ENCODE measurements around the gene HIVEP2.

The HIVEP2 gene

DNA sequence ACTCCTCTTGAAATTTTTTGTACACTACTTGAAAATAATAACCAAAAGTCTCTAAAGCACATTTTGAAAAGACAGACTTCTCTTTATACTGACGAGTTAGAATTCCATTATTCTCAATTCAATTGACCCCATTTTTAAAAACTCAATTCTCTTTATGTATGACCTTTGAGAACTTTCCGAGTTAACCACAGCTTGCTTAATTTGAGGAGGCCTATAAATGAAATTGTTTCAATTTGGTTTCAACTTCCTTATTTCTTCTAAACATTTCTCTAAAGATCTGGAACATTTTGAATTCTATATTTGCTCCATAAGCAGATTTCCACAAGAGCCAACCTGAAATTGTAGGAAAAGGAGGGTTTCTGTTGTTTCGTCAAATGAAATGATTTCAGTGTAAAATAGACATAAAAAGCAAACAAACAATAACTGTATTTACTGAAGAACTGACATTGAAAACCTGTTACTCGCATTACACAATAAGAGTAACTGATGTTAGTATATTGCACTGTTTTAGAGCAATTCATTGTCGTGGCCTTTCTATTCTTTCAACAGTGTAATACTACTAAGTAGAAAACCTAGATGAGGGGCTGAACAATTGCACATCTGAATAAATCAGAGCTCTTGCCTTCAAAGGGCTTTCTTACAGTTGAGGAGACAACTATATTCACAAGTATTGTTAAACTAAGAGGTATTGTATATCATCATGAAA is 223.6 kb downstream of the HIVEP2 start:
- Histone ChIP-seq H3K27me3 (ENCODE audit: control insufficient read depth in 1 of 2, insufficient read depth in 2 of 2, low read length in 2 of 2) (no peaks in the 10 kb centered on the region), H3K4me1 (ENCODE audit: insufficient read depth, low read length) (no peaks in the 10 kb centered on the region), H3K9ac (ENCODE audit: low read length) (no peak overlapping the region), H3K27ac (ENCODE audit: low read depth, low read length) (no peak overlapping the region), H3K4me3 (ENCODE audit: low read depth in 1 of 2, low read length in 2 of 2) (no peak overlapping the region), H3K36me3 (ENCODE audit: insufficient read depth, low read length) (no peaks in the 10 kb centered on the region), H3K9me3 (ENCODE audit: low read length) (peaks cover 3% of the 10 kb centered on the region)

DNA sequence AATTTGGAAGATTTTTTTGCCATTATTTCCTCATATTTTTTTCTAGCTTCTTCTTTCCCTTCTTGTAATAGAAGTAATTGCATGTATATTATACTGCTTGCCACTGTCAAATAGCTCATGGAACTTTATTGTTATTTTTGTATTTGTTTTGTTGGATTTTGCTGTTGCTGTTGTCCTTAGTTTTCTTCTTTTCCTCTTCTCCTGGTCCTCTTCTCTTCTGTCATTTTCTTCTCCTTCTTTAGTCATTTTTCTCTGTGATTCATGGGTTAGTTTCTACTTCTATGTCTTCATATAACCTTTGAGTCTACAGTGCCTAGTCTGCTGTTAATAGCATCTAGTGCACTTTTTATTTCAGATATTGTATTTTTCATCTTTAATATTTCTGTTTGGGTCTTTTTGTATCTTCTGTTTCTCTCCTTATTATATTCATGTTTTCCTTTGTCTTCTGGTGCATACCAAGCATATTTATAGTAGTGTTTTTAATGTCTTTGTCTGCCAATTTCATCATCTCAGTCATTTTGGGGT is 226.2 kb downstream of the HIVEP2 start:
- Histone ChIP-seq H3K4me1 (ENCODE audit: insufficient read depth, low read length) (no peaks in the 10 kb centered on the region), H3K9me3 (ENCODE audit: low read length) (peaks cover 3% of the 10 kb centered on the region), H3K4me3 (ENCODE audit: low read depth in 1 of 2, low read length in 2 of 2) (no peak overlapping the region), H3K36me3 (ENCODE audit: insufficient read depth, low read length) (no peaks in the 10 kb centered on the region), H3K9ac (ENCODE audit: low read length) (no peak overlapping the region), H3K27me3 (ENCODE audit: control insufficient read depth in 1 of 2, insufficient read depth in 2 of 2, low read length in 2 of 2) (no peaks in the 10 kb centered on the region), H3K27ac (ENCODE audit: low read depth, low read length) (no peak overlapping the region)

DNA sequence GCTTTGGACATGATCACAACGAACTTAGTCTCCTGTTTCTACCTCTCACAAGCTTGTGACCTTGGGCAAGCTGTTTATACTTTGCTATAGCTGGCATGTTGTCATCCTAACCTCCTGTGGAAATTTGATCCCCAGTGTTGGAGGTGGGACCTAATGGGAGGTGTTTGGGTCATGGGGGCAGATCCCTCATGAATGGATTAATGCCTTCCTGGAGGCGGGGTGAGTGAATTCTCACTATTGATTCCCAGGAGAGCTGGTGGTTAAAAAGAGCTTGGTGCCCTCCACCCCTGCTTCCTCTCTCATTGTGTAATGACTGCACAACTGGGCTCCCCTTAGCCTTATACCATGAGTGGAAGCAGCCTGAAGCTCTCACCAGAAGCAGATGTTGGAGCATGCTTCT is 228.9 kb downstream of the HIVEP2 start:
- no peaks in the 10 kb centered on the region for H3K27me3 ChIP-seq (ENCODE audit: control insufficient read depth in 1 of 2, insufficient read depth in 2 of 2, low read length in 2 of 2)
- H3K36me3 ChIP-seq (ENCODE audit: insufficient read depth, low read length), result no peaks in the 10 kb centered on the region
- no peak overlapping the region for H3K27ac ChIP-seq (ENCODE audit: low read depth, low read length)
- H3K4me3 ChIP-seq (ENCODE audit: low read depth in 1 of 2, low read length in 2 of 2), result no peak overlapping the region
- H3K9ac ChIP-seq (ENCODE audit: low read length), result no peak overlapping the region
- peaks cover 3% of the 10 kb centered on the region for H3K9me3 ChIP-seq (ENCODE audit: low read length)
- no peaks in the 10 kb centered on the region for H3K4me1 ChIP-seq (ENCODE audit: insufficient read depth, low read length)

DNA sequence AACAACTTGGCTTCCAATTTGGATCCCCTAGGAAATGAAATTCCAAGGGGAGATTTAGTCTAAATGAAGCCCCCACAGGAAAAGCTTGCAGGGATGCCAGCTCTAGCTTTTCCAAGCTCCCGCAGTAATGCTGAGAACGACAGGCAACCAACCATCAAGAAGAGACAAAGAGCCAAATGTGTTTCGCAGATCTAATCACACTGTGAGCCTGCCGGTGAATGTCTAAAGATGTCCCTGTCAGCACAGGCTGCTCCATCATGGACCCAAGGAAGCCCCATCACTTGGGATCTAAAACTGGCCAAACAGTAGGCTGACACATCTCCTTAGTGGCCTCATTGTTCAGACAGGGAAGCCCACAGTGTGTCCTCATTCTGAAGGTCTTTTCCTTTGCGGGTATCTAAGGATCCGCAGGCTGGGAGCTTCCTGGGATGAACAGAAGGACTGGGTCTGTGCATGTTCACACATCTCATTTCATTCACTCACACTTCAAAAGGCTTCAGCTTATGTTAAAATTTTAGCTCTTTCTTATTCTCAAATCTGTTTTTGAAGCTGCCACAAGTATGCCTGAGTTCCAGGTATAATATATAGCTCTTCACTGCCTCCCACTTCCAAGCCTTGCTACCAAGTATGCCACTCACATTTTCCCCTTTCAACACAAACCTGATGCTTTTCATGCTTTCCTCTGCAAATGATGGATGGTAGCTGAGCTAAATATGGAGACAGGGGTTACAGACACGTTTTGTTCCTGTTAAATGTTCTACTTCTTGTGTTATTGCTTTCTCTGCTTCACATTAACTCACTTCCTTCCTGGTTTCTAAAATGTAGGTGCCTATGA is 229.8 kb downstream of the HIVEP2 start:
- Histone ChIP-seq H3K4me3 (ENCODE audit: low read depth in 1 of 2, low read length in 2 of 2) (no peak overlapping the region), H3K27ac (ENCODE audit: low read depth, low read length) (no peak overlapping the region), H3K27me3 (ENCODE audit: control insufficient read depth in 1 of 2, insufficient read depth in 2 of 2, low read length in 2 of 2) (no peaks in the 10 kb centered on the region), H3K4me1 (ENCODE audit: insufficient read depth, low read length) (no peaks in the 10 kb centered on the region), H3K9me3 (ENCODE audit: low read length) (peaks cover 3% of the 10 kb centered on the region), H3K9ac (ENCODE audit: low read length) (no peak overlapping the region), H3K36me3 (ENCODE audit: insufficient read depth, low read length) (no peaks in the 10 kb centered on the region)

DNA sequence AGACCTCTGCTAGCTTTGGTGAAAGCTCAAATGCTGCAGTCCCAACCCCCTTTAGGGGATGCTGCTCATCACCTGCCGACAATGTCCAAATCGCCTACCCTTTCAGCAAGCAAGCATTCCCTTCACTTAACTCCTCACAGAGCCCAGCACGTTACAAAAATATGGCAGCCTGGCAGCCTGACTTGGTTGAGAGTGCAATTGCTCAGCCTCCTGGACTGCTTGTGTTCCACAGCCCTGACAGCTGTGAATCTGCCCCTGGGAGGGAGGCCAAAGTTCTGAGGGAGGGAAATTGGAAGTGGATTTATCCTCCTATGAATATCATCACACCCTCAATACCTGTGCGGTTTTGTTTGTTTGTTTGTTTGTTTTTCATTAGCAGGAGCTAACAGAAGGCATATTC is 231.0 kb downstream of the HIVEP2 start:
- H3K9ac ChIP-seq (ENCODE audit: low read length), result no peak overlapping the region

DNA sequence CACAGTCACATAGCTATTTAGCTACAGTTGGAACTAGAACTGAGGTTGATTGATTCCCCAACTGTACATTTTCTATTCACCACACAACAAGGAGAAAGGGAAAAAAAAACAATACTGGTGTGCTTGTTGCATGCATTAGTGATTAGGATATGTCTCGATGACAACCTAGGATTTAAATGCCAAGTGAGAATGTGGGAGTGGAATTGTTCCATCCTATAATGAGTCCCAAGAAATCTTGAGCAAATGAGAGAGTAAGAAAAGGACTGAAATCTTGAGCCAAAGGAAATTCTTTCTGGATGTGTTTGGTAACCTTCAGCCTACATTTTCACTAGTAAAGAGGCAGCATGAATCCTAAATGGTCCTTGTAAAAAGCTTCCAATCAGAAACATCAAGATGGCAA is 232.7 kb downstream of the HIVEP2 start:
- no peaks in the 10 kb centered on the region for H3K36me3 ChIP-seq (ENCODE audit: insufficient read depth, low read length)
- H3K9me3 ChIP-seq (ENCODE audit: low read length), result no peaks in the 10 kb centered on the region

More for the DNA sequence above, 231.0 kb downstream of the HIVEP2 start:
- Histone ChIP-seq H3K27me3 (ENCODE audit: control insufficient read depth in 1 of 2, insufficient read depth in 2 of 2, low read length in 2 of 2) (no peaks in the 10 kb centered on the region), H3K4me3 (ENCODE audit: low read depth in 1 of 2, low read length in 2 of 2) (no peak overlapping the region), H3K9me3 (ENCODE audit: low read length) (peaks cover 3% of the 10 kb centered on the region), H3K27ac (ENCODE audit: low read depth, low read length) (no peak overlapping the region), H3K4me1 (ENCODE audit: insufficient read depth, low read length) (no peaks in the 10 kb centered on the region), H3K36me3 (ENCODE audit: insufficient read depth, low read length) (no peaks in the 10 kb centered on the region)

DNA sequence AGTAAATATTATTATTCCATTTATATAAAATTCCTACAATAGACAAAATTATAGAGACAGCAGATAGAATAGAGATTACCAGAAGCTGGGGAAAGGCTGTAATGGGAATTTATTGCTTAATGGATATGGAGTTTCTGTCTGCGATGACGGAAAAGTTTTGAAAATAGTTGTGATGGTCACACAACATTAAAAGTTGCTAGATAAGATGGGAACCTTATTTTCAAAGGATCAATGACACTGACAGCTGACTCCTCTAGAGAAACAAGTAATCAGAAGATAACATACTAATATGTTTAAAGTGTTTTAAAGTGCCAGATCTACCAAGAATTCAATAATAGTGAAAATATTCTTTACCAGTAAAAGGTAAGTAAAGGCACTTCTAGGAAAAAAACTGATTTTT is 236.3 kb downstream of the HIVEP2 start:
- Histone ChIP-seq H3K27me3 (ENCODE audit: control insufficient read depth in 1 of 2, insufficient read depth in 2 of 2, low read length in 2 of 2) (no peaks in the 10 kb centered on the region), H3K27ac (ENCODE audit: low read depth, low read length) (no peak overlapping the region), H3K36me3 (ENCODE audit: insufficient read depth, low read length) (no peaks in the 10 kb centered on the region), H3K9ac (ENCODE audit: low read length) (no peak overlapping the region), H3K9me3 (ENCODE audit: low read length) (no peaks in the 10 kb centered on the region), H3K4me3 (ENCODE audit: low read depth in 1 of 2, low read length in 2 of 2) (no peak overlapping the region), H3K4me1 (ENCODE audit: insufficient read depth, low read length) (no peaks in the 10 kb centered on the region)

More for the DNA sequence above, 232.7 kb downstream of the HIVEP2 start:
- Histone ChIP-seq H3K9ac (ENCODE audit: low read length) (no peak overlapping the region), H3K4me1 (ENCODE audit: insufficient read depth, low read length) (no peaks in the 10 kb centered on the region), H3K27me3 (ENCODE audit: control insufficient read depth in 1 of 2, insufficient read depth in 2 of 2, low read length in 2 of 2) (no peaks in the 10 kb centered on the region), H3K27ac (ENCODE audit: low read depth, low read length) (no peak overlapping the region), H3K4me3 (ENCODE audit: low read depth in 1 of 2, low read length in 2 of 2) (no peak overlapping the region)

DNA sequence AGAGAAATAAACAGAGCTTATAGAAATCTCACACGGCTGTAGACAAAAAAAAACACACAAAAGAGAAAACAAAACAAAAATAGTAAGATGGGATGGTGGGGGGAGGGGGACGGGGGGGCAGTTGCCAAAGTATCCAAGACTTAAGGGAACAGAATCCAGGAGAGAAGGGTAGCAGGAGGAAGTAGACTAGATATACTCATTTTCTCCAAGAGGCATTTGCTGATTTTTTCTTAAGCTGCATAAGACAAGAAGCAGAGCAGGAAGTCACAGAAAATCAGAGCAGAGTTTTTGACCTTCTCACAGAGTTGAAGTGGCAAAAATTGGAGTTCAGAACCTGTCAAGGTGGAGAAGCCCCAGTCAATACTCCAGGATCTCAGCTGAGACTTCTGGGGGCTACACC is 237.7 kb downstream of the HIVEP2 start:
- H3K27ac ChIP-seq (ENCODE audit: low read depth, low read length), result no peak overlapping the region

DNA sequence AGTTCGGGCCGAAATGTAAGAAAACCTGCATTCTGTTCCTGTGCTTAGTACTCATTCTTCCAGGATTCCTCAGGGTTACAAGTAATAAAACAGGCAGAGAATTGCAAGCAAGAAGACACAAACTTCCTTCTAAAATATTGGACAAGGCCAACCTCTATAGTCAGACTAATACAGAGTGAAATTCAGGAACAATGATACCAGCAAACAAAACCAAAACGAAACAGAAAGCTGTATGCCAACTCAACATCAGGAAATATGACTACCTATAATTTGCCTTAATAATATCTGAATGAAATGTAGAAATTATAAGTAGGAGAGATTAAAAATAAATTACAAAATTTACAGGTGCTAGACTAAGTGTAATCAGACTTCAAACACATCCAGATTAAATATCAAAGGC is 238.8 kb downstream of the HIVEP2 start:
- no peaks in the 10 kb centered on the region for H3K4me1 ChIP-seq (ENCODE audit: insufficient read depth, low read length)
- no peaks in the 10 kb centered on the region for H3K27me3 ChIP-seq (ENCODE audit: control insufficient read depth in 1 of 2, insufficient read depth in 2 of 2, low read length in 2 of 2)
- H3K9ac ChIP-seq (ENCODE audit: low read length), result no peak overlapping the region
- H3K4me3 ChIP-seq (ENCODE audit: low read depth in 1 of 2, low read length in 2 of 2), result no peak overlapping the region
- no peaks in the 10 kb centered on the region for H3K9me3 ChIP-seq (ENCODE audit: low read length)
- no peaks in the 10 kb centered on the region for H3K36me3 ChIP-seq (ENCODE audit: insufficient read depth, low read length)
- no peak overlapping the region for H3K27ac ChIP-seq (ENCODE audit: low read depth, low read length)

More for the DNA sequence above, 237.7 kb downstream of the HIVEP2 start:
- Histone ChIP-seq H3K9me3 (ENCODE audit: low read length) (no peaks in the 10 kb centered on the region), H3K27me3 (ENCODE audit: control insufficient read depth in 1 of 2, insufficient read depth in 2 of 2, low read length in 2 of 2) (no peaks in the 10 kb centered on the region), H3K4me3 (ENCODE audit: low read depth in 1 of 2, low read length in 2 of 2) (no peak overlapping the region), H3K36me3 (ENCODE audit: insufficient read depth, low read length) (no peaks in the 10 kb centered on the region), H3K9ac (ENCODE audit: low read length) (no peak overlapping the region), H3K4me1 (ENCODE audit: insufficient read depth, low read length) (no peaks in the 10 kb centered on the region)

DNA sequence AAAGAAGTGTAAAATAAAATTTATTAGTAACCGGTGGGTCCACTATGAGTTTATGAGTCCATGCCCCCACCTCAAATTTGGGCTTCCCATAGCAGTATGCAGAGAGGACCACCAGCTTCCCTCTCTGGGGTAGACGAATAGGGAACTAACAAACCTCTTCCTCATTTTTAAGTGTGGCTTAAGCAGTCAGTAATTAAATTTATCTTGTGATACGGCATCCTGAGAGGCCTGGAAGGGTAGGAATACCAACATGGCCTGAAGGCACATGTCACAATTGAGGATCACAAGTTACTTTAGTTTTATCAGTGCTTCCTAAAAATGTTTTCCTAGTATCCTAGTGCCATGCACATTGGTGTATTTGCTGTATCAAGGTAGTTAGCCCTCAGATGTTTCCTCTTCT is 239.9 kb downstream of the HIVEP2 start:
- H3K27me3 ChIP-seq (ENCODE audit: control insufficient read depth in 1 of 2, insufficient read depth in 2 of 2, low read length in 2 of 2), result no peaks in the 10 kb centered on the region
- no peaks in the 10 kb centered on the region for H3K4me1 ChIP-seq (ENCODE audit: insufficient read depth, low read length)
- H3K9ac ChIP-seq (ENCODE audit: low read length), result no peak overlapping the region
- no peaks in the 10 kb centered on the region for H3K9me3 ChIP-seq (ENCODE audit: low read length)
- no peaks in the 10 kb centered on the region for H3K36me3 ChIP-seq (ENCODE audit: insufficient read depth, low read length)
- no peak overlapping the region for H3K4me3 ChIP-seq (ENCODE audit: low read depth in 1 of 2, low read length in 2 of 2)
- no peak overlapping the region for H3K27ac ChIP-seq (ENCODE audit: low read depth, low read length)

DNA sequence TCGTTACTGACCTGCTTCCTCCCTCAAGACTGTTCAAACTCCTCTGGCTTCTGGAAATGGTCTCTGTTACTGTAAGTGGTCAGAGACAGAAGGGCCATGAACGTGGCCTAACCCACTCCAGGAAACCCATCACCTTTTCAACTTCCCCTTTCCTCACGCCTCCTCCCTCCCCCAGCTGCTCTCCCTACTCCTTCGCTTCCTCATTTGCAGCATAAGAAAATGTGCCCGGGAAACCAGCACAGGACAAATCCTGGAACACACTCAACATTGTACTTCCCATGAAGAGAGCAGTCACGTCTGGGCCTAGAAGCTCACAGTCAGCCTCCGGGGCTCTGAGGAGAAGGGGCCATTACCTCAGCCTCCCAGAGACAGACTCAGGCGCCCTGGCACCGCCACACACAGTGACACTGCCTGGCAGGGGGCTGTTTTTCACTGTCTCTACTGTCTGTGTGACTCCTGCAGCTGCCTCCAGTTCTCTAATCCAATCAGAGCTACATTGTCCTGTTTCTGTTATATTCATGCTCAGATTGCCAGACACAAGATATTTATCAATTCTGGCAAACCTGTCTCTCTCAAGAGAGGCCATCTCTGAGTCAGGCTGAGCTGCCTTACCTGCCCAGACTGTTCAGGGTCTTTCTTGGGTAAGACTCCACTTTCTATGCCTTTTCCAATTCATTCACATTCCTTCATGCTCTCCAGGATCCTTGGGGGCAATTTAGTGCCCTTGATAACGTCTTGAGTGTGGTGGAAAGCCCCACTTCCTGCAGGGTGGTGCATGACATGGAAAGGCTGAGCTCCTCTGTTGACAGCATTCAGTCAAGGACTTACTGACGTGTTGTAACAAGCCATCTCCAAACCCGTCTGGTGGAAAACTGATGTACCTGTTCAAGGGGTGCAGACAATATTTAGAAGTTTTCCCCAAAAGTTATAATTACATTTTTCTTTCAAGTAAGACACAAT is 242.2 kb downstream of the HIVEP2 start:
- Histone ChIP-seq H3K27ac (ENCODE audit: low read depth, low read length) (no peak overlapping the region), H3K36me3 (ENCODE audit: insufficient read depth, low read length) (no peaks in the 10 kb centered on the region), H3K4me1 (ENCODE audit: insufficient read depth, low read length) (no peaks in the 10 kb centered on the region), H3K9me3 (ENCODE audit: low read length) (no peaks in the 10 kb centered on the region), H3K27me3 (ENCODE audit: control insufficient read depth in 1 of 2, insufficient read depth in 2 of 2, low read length in 2 of 2) (no peaks in the 10 kb centered on the region), H3K9ac (ENCODE audit: low read length) (no peak overlapping the region), H3K4me3 (ENCODE audit: low read depth in 1 of 2, low read length in 2 of 2) (no peak overlapping the region)

Data from muscle layer of colon (tissue), 2 donors.